T-helper 1 cell (primary cell): ENCODE results near the gene MOB3B.

ENCODE experiments used
- DNase-seq, 5 donors: peaks; one replicate each; pipeline ENCODE4 v3.0.0-alpha.2; 2012 to 2020

Gene MOB3B

GRCh38 chr9:27333241-27334052 is 196.2 kb downstream of the MOB3B start:
- peak in 2 of 5 donors; percentile 21 to 46 for DNase-seq

- DNase-seq: no peak
Observed at GRCh38 chr9:27331393-27331792, 198.2 kb downstream of the MOB3B start.

- DNase-seq: no peak
Observed at GRCh38 chr9:27329291-27329690, 200.3 kb downstream of the MOB3B start.

GRCh38 chr9:27328483-27328882 is 201.1 kb downstream of the MOB3B start:
- no peak for DNase-seq

DNA sequence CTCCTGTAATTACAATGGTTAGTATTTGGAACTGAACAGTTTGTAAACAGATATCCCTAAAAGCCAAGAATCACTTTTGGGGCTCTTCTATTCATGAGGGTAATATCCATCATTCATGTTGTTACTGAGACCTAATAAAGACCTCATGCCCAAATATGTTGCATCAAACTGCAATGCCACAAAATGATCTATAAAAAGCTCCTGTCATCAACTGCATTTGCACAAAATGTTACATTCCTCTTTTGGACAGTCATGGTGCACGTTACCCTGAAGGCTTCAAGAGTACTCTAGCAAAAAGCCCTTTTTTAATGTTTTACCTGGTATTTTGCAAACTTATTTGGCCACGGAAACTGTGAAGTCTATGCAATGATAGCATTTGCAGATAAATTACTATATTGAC is 218.4 kb downstream of the MOB3B start:
- DNase-seq: no peak

DNA sequence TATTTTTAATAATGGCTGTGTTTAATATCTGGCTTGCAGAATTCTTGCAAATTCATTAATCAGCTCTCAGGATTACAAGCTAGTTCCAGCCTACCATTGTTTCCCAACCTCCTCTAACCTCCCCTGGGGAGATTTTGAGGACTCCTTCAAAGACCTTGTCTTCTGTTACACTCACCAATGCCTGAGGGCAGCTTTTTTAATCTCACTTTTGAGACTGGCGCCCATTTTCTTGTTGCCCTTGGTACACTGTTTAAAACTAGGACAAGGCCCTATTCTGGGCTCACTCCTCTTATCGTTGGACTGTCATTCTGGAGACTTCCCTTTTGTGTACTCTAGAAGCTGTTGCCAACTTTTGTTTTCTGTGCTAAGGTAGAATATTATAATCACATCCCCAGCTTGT is 219.0 kb downstream of the MOB3B start:
- DNase-seq: no peak

GRCh38 chr9:27308691-27309390 is 220.8 kb downstream of the MOB3B start:
- no peak for DNase-seq

DNA sequence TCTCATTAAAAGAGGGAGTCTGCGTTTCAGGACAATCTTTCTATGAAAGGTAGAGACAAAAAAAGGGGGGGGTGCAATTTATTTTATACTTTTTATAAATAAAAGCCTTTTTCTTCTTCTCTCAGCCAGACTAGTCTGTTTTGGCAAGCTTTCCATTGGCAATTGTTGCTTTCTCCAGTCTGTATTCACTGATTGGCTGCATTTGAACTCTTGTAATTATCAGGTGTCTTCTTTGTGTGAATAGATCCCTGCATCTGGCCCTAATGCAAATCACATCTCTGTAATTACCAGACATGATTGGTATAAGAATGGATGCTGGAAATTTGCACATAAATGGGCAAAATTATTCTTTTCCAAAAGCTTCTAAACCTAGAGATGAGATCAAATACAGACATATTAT is 225.1 kb downstream of the MOB3B start:
- DNase-seq: no peak

- no peak for DNase-seq
Observed at GRCh38 chr9:27303219-27303618, 226.4 kb downstream of the MOB3B start.

DNA sequence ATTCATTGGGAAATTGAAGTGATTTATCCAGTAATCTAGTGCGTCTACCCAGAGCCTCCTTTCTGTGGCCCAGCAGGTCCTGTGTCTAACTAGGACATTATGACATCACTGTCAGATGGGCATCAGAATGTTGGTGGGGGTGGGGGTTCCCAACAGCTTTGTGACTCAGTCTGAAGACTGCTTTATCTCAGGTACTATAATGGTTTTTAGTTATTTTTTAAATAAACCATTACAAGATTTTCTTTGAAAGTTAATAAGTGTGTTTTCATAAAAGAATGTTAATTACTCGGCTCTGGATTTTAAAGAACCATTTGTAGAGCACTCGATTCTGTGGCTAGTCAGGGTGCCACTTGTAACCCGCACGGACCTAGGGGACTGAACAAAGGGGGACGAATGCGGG is 232.6 kb downstream of the MOB3B start, which contains the start of gene EQTN:
EQTN (minus strand) TSS at position 101 of the 400 bp plus-strand sequence; CDS start at position 6, 95 bp downstream.
- no peak for DNase-seq

GRCh38 chr9:27293996-27294395 is 235.6 kb downstream of the MOB3B start:
- DNase-seq: no peak

DNA sequence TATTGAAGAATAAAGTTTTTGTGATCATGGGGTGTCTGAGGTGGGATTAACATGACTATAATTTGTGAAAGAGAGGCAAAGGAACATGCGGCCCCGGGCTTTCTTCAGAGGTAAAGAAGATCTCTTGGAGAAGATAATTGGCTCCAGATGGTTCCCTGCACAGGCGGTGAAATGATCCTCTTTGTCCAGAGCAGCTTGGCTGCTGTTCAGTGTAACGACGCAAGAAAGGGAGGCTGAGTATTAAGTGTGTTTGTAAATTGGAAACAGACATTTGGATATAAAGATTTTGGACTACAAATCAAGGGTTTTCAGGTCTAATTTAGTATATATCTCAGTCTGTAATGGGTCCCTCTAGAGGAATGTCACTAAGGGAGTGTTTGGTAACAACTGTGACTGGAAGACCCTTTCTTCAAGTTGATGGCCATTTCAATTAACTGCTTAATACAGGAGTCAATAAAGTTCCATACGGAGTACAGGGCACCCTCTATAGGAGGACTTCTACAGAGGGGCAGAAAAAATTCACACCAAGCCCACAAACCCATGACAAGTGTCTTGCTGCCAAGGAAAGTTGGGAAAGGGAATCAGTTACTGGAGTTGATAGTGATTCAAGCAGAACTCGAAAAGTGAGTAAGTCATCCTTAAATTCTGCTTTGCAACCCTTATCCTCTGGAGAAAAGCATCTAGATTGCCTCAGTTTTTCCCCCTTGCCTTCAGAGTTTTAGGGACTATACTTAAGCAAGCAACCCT is 236.8 kb downstream of the MOB3B start:
- DNase-seq: no peak

DNA sequence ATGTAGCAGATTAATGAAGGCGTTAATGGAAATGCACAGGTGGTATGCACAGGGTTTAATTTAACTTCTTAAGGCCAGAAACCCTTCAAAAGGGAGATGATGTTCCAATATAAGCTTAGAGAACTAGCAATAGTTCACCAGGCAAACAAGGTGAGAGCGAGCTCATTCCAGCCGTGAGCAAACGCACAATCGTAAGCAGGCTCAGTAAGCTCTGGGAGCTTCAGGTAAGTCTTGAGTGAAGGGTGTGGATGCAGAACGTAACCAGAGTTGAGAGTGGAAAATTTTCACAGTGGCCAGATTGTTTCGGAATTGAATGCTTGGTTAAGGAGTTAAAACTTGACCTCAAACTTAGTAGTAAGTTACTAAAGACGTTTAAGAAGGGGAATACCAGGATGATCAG is 238.3 kb downstream of the MOB3B start:
- no peak for DNase-seq

DNA sequence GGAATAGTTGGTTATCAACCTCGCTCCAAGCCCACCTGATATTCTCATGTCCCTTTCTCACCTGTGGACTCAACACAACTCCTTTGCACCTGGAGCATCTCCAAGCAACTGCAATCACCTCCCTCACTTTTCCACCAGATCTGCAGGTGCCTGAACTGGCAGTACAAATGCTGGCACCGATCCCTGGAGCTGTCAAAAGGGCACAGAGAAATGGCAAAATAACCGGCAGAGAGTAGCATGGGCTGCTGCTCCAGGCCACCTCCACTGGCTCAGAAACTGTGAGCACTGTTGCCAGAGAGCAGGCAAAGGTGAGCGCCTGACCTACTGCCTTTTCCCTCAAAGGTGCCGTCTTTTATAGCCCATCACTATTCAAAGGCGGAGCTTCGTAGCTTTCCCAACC is 247.3 kb downstream of the MOB3B start:
- DNase-seq: no peak

- no peak for DNase-seq
Observed at GRCh38 chr9:27280860-27281259, 248.8 kb downstream of the MOB3B start.

GRCh38 chr9:27280249-27280648 is 249.4 kb downstream of the MOB3B start:
- DNase-seq: no peak

DNA sequence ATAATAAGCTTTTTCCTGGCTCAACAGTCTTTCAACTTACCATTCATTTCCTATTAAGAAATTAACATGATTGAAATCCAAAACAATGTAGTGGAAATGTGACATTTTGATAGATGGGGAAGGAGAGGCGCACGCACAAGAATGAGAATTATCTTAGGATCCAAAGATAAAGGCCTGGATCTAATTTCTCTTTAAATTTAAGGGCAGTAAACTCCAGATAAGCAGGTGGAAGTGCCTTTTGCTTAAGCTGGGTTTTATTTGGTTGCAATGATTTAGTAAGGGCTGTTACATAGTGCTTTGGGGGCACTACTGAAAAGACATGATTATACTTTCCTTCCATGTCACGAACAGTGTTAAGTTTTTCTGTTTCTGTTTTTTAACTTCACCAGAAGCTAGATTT is 250.0 kb downstream of the MOB3B start:
- no peak for DNase-seq

- no peak for DNase-seq
Observed at GRCh38 chr9:27278374-27278773, 251.2 kb downstream of the MOB3B start.

DNA sequence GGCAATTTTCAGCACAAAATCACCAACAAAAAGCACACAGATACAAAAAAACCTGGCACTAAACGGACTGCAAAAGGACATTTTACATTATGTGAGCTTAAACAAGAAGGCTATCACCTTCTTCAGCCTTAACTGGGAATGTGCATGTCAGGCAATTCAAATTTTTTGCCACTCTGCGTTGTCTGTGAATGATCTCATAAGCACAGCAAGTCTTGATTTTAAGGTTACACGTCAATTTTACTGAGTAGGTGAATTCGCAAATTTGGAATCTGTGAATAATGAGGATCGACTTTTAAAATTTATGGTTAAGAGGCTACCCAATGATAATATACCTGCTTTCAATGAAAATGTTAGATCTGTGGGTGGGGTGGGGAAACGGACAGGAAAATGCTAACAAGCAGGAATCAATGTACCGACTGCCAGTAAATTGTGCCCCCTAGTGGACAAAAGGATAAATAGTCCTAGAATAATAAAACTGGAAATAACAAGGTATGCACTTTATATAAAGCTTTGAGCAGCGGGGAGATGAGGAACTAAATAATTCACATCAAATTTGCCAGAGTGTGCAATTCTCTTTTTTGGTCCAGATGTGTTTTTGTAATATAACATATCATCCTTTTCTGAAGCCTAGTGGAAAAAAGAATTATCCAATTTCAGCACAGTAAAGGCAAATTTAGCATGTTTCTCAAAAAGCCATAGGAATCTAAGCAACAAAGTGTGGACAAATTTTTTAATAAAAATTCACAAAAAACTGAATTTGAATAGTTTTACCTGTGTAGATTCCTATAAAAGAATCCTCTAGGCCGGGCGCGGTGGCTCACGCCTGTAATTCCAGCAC is 253.2 kb downstream of the MOB3B start:
- peak in 1 of 5 donors; percentile 29 for DNase-seq
